ENCODE measurements around the gene FHIT. TPM values are rescaled to one million over a fixed set of nuclear protein-coding genes. Genes with fewer than 3 reads are reported as not detected.

Gene FHIT
- total RNA-seq, 1 donor from 2014 or later: 1.3 TPM

- no peak for DNase-seq (ENCODE audit: low read depth, low spot score)
Measured at GRCh38 chr3:60645801-60646200, 605.5 kb downstream of the FHIT start.

GRCh38 chr3:60643831-60644230 lies 607.4 kb downstream of the FHIT start:
- DNase-seq (ENCODE audit: low read depth, low spot score): no peak

- DNase-seq (ENCODE audit: low read depth, low spot score): no peak
Measured at GRCh38 chr3:60641354-60641753, 609.9 kb downstream of the FHIT start.

- DNase-seq (ENCODE audit: low read depth, low spot score): no peak
Measured at GRCh38 chr3:60636846-60637245, 614.4 kb downstream of the FHIT start.

GRCh38 chr3:60633644-60634043 lies 617.6 kb downstream of the FHIT start:
- no peak for DNase-seq (ENCODE audit: low read depth, low spot score)

- no peak for DNase-seq (ENCODE audit: low read depth, low spot score)
Measured at GRCh38 chr3:60631509-60631908, 619.7 kb downstream of the FHIT start.

- DNase-seq (ENCODE audit: low read depth, low spot score): no peak
Measured at GRCh38 chr3:60630953-60631352, 620.3 kb downstream of the FHIT start.

- no peak for DNase-seq (ENCODE audit: low read depth, low spot score)
Measured at GRCh38 chr3:60629816-60630215, 621.4 kb downstream of the FHIT start.

- DNase-seq (ENCODE audit: low read depth, low spot score): no peak
Measured at GRCh38 chr3:60622349-60622748, 628.9 kb downstream of the FHIT start.

- no peak for DNase-seq (ENCODE audit: low read depth, low spot score)
Measured at GRCh38 chr3:60617188-60617587, 634.1 kb downstream of the FHIT start.

GRCh38 chr3:60613769-60614303 lies 637.4 kb downstream of the FHIT start:
- DNase-seq (ENCODE audit: low read depth, low spot score): no peak

- no peak for DNase-seq (ENCODE audit: low read depth, low spot score)
Measured at GRCh38 chr3:60610441-60611112, 640.7 kb downstream of the FHIT start.

- DNase-seq (ENCODE audit: low read depth, low spot score): no peak
Measured at GRCh38 chr3:60609446-60609845, 641.8 kb downstream of the FHIT start.

GRCh38 chr3:60603860-60604259 lies 647.4 kb downstream of the FHIT start:
- no peak for DNase-seq (ENCODE audit: low read depth, low spot score)

GRCh38 chr3:60600848-60601247 lies 650.4 kb downstream of the FHIT start:
- no peak for DNase-seq (ENCODE audit: low read depth, low spot score)

- DNase-seq (ENCODE audit: low read depth, low spot score): no peak
Measured at GRCh38 chr3:60599586-60599985, 651.7 kb downstream of the FHIT start.

GRCh38 chr3:60598671-60599070 lies 652.6 kb downstream of the FHIT start:
- DNase-seq (ENCODE audit: low read depth, low spot score): no peak

GRCh38 chr3:60594025-60594424 lies 657.2 kb downstream of the FHIT start:
- no peak for DNase-seq (ENCODE audit: low read depth, low spot score)

GRCh38 chr3:60591267-60591666 lies 660.0 kb downstream of the FHIT start:
- DNase-seq (ENCODE audit: low read depth, low spot score): no peak

- no peak for DNase-seq (ENCODE audit: low read depth, low spot score)
Measured at GRCh38 chr3:60588806-60589205, 662.4 kb downstream of the FHIT start.

- no peak for DNase-seq (ENCODE audit: low read depth, low spot score)
Measured at GRCh38 chr3:60585918-60586317, 665.3 kb downstream of the FHIT start.

GRCh38 chr3:60584250-60584649 lies 667.0 kb downstream of the FHIT start:
- no peak for DNase-seq (ENCODE audit: low read depth, low spot score)

- DNase-seq (ENCODE audit: low read depth, low spot score): no peak
Measured at GRCh38 chr3:60582288-60582687, 669.0 kb downstream of the FHIT start.

GRCh38 chr3:60580809-60581208 lies 670.4 kb downstream of the FHIT start:
- no peak for DNase-seq (ENCODE audit: low read depth, low spot score)
